IPS-18c (cell line): ENCODE data around the gene ATXN3L.

Experiments
- H3K4me3 ChIP-seq: 2 replicates; pipeline ENCODE4 v1.7.0; 2013; ENCODE audit warnings: low read depth, mild to moderate bottlenecking, low read length, moderate library complexity; ENCODE audit not compliant: insufficient read depth
- H3K9me3 ChIP-seq: one replicate; pipeline ENCODE4 v1.6.1; 2013; ENCODE audit warnings: mild to moderate bottlenecking, low read length, moderate library complexity; ENCODE audit not compliant: control insufficient read depth, insufficient read depth

Gene ATXN3L

DNA sequence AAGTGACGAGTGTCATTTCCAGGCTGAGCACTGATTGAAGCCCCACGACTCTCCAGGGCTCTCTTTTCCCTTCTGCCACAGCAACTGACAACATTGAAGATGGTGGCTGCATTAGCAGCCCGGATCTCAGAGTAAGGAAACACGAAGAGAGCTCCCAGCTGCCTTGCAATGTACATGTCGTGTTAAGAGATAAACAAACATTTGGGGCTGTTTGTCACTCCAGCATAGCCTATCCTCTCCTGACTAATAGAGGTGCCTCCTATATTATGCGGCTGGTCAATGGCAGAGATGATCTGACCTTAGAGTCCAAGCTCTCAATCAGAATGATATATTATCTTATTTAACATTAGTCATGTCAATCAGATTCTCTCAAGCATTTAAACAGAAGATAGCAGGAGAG lies 38.6 kb downstream of the ATXN3L start:
- peaks cover 11% of the 10 kb centered on the region for H3K9me3 ChIP-seq
- H3K4me3 ChIP-seq: no peak overlapping the region

GRCh38 chrX:13279279-13280018 lies 40.4 kb downstream of the ATXN3L start:
- Histone ChIP-seq H3K4me3 (no peak overlapping the region), H3K9me3 (no peaks in the 10 kb centered on the region)

DNA sequence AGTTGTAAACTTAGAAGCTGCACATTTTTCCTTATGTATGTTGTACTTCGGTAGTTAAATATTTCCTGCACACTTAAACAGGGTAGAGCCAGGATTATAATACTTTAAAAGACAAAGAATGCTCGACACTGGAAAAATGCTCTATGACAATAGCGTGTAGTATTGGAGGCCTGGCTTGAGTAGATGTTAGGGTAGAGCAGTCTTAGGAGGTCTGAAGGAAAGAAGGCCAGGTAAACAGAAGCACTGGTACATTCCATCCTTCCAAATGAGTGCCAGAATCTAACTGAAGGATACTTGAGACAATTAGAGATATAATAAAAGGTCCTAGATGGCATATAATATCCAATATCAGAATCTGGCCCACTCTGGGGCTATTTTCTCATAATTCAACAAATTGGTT lies 42.3 kb downstream of the ATXN3L start:
- no peaks in the 10 kb centered on the region for H3K9me3 ChIP-seq
- H3K4me3 ChIP-seq: no peak overlapping the region

DNA sequence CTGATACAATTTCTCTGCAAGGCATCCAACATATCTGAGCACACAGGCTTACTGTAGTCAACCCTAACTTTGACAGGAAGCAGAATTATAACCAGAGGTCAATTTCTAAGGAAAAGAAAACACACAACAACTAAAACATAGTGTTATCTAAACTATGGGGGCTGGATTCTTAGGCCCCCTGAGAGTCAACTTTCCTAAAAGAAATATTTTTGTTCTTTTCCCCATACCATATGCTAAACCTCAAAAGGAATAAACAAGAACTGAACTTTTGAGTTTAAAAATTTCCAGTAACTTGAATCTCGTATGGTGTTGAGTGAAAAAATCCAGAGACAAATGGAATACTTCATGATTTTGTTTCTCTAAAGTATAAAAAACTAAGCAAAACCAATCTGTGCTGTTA lies 42.9 kb downstream of the ATXN3L start:
- no peak overlapping the region for H3K4me3 ChIP-seq
- H3K9me3 ChIP-seq: no peaks in the 10 kb centered on the region

DNA sequence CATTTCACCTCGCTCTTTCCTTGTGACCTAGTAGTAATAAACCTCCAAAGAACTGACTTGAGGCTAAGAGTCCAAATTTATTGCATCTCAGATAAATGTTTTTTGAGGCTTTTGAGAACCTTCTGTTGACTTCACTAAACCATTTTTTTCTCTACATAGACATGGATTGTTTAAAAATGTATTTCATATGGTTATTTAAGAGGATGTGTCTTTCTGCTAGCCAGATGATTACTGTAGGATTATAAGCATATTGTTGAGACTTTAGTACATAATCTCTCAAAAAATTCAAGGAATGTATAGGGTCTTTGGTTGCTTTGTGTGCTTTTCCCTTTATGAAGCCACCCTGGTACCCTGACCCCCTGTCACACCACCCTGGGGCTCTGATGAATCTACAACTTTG lies 44.8 kb downstream of the ATXN3L start:
- H3K4me3 ChIP-seq: no peak overlapping the region

GRCh38 chrX:13272426-13272825 lies 47.4 kb downstream of the ATXN3L start:
- no peaks in the 10 kb centered on the region for H3K9me3 ChIP-seq

More for the DNA sequence above, 44.8 kb downstream of the ATXN3L start:
- H3K9me3 ChIP-seq: no peaks in the 10 kb centered on the region

DNA sequence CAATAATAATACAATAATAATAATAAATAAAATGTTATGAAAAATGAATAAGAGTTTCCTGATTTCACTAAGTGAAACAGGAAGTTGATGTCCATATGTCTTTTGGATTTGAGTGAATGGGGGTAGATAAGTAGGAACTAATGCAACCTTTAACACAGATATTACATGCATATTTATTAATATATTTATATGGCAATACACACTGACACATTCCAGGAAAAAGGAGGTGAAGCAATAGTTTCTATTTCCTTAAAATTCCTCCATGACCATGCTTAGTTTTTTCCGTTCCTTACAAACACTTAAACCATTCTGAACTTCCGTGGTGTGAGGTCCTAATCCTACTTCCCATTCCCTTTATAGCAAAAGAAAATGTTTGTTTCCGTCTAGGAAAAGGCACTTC lies 48.3 kb downstream of the ATXN3L start:
- Histone ChIP-seq H3K9me3 (no peaks in the 10 kb centered on the region), H3K4me3 (no peak overlapping the region)

More at GRCh38 chrX:13272426-13272825, 47.4 kb downstream of the ATXN3L start:
- no peak overlapping the region for H3K4me3 ChIP-seq

DNA sequence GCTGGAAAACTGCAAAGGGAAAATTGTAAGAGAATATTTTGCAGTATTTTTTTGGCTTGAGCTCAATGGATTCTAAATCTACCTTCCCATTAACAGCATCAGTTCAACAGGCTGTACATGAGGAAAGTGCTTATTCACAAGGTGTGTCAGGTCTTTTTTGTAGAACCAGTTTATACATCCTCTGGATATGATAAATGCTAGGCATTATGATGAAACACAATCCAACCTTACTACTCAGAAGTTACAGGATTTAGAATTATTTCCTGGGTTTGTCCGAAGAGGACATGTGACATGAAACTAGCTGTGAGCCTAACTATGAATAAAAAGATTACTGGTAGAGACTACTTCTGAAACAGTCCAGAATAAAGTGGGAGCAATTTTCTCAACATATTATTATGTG lies 49.5 kb downstream of the ATXN3L start:
- no peak overlapping the region for H3K4me3 ChIP-seq
- H3K9me3 ChIP-seq: no peaks in the 10 kb centered on the region

- H3K4me3 ChIP-seq: no peak overlapping the region
- no peaks in the 10 kb centered on the region for H3K9me3 ChIP-seq
These were observed 51.0 kb downstream of the ATXN3L start for GRCh38 chrX:13268874-13269273.
